Astrocyte (in vitro differentiated cells and primary cell): ENCODE results near the gene F10.

Source experiments
- EZH2 ChIP-seq: IDR thresholded peaks from 2 replicates; pipeline ENCODE4 v1.6.1; 2012; ENCODE audit warnings: mild to moderate bottlenecking, low read length, inconsistent platforms; ENCODE audit not compliant: insufficient read depth
- TF ChIP-seq, protein P1 (sequence below): IDR thresholded peaks from 2 replicates; pipeline ENCODE4 v1.5.1; 2011; ENCODE audit warnings: low read depth, mild to moderate bottlenecking, inconsistent platforms, low read length, moderate library complexity; ENCODE audit not compliant: insufficient read depth

DNA sequence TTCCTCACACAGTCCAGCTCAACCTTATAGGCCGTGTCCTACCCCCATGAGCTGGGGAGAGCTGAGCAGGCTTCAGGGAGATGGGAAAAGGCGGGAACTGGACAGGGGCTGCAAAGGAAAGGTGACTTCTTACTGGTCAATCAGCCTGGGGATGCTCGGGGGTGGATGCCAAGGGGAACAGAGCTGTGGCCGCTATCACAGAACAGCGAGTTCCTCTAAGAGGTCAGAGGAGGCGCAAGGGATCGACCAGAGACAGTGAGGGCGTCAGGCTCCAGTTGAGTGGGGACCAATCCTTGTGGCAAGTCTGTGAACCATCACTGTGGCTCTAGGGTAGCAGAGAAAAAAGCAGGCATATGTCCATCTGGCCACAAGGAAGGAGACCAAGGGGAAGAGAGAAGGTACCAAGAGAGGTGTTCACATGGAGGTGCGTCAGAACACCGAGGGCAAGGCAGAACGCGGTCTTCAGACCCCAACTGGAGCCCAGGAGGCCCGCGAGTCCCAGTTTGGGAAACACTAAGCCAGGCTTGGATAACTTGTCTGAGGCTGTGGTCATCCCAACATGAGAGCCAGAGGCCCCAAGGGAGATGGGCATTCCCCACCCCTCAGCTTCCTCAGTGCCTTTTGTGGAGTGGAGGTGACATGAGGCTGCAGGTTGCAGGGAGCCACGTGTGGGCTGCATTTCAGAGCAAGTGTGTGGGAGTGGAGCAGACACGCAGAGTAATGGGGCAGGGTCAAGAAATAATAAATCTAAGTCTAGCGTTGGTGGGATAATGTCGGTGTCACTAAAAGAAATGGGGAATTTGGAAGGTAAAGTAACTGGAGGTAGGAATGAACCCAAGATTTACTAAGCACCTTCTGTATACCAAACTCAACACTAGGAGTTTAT is 3.9 kb downstream of the F10 start:
- TF ChIP-seq, protein P1, sequence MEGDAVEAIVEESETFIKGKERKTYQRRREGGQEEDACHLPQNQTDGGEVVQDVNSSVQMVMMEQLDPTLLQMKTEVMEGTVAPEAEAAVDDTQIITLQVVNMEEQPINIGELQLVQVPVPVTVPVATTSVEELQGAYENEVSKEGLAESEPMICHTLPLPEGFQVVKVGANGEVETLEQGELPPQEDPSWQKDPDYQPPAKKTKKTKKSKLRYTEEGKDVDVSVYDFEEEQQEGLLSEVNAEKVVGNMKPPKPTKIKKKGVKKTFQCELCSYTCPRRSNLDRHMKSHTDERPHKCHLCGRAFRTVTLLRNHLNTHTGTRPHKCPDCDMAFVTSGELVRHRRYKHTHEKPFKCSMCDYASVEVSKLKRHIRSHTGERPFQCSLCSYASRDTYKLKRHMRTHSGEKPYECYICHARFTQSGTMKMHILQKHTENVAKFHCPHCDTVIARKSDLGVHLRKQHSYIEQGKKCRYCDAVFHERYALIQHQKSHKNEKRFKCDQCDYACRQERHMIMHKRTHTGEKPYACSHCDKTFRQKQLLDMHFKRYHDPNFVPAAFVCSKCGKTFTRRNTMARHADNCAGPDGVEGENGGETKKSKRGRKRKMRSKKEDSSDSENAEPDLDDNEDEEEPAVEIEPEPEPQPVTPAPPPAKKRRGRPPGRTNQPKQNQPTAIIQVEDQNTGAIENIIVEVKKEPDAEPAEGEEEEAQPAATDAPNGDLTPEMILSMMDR = no peak
- no peak for TF ChIP-seq EZH2
